SK-N-SH treated with all-trans-retinoic acid at 6 μM for 48 hours (cell line): ENCODE data around the gene GNB4.

Experiments used
- ARNTL ChIP-seq: fragments of 450-650 bp; formaldehyde crosslinking; IDR thresholded peaks from 2 replicates; pipeline ENCODE4 v1.5.0; 2020; ENCODE audit warnings: low read depth, mild to moderate bottlenecking, moderate library complexity, borderline replicate concordance
- BACH2 ChIP-seq: fragments of 250-450 bp; sonication (Bioruptor Pico); IDR thresholded peaks from 2 replicates; pipeline ENCODE4 v1.9.0; 2021; ENCODE audit warnings: mild to moderate bottlenecking, borderline replicate concordance
- CREB5 ChIP-seq: fragments of 250-450 bp; sonication (Bioruptor Pico); IDR thresholded peaks from 2 replicates; pipeline ENCODE4 v1.5.1; 2020; ENCODE audit warnings: low read depth, mild to moderate bottlenecking, moderate library complexity
- CSRNP3 ChIP-seq: fragments of 250-450 bp; sonication (Bioruptor Pico); IDR thresholded peaks from 2 replicates; pipeline ENCODE4 v1.5.1; 2021; ENCODE audit warnings: mild to moderate bottlenecking, moderate library complexity
- OSR1 ChIP-seq: fragments of 250-450 bp; sonication (Bioruptor Pico); IDR thresholded peaks from 2 replicates; pipeline ENCODE4 v1.8.0; 2022; ENCODE audit warnings: moderate library complexity, mild to moderate bottlenecking, inconsistent platforms
- PATZ1 ChIP-seq: fragments of 250-450 bp; sonication (Bioruptor Pico); IDR thresholded peaks from 2 replicates; pipeline ENCODE4 v1.8.0; 2020; ENCODE audit warnings: mild to moderate bottlenecking, moderate library complexity, borderline replicate concordance
- POU6F1 ChIP-seq: fragments of 250-450 bp; sonication (Bioruptor Pico); IDR thresholded peaks from 2 replicates; pipeline ENCODE4 v1.8.0; 2021; ENCODE audit warnings: low read depth, mild to moderate bottlenecking, moderate library complexity, borderline replicate concordance
- PPARA ChIP-seq: fragments of 250-450 bp; sonication (Bioruptor Pico); IDR thresholded peaks from 2 replicates; pipeline ENCODE4 v1.5.0; 2020; ENCODE audit warnings: mild to moderate bottlenecking, borderline replicate concordance
- RARB ChIP-seq: fragments of 250-450 bp; sonication (Bioruptor Pico); IDR thresholded peaks from 2 replicates; pipeline ENCODE4 v1.8.0; 2021; ENCODE audit warnings: mild to moderate bottlenecking, moderate library complexity
- SNAI2 ChIP-seq: fragments of 250-450 bp; sonication (Bioruptor Pico); IDR thresholded peaks from 2 replicates; pipeline ENCODE4 v1.5.0; 2020; ENCODE audit warnings: mild to moderate bottlenecking, moderate library complexity
- TCF4 ChIP-seq: fragments of 250-450 bp; sonication (Bioruptor Pico); IDR thresholded peaks from 2 replicates; pipeline ENCODE4 v1.8.0; 2021; ENCODE audit warnings: mild to moderate bottlenecking, moderate library complexity, borderline replicate concordance
- TOX ChIP-seq: fragments of 250-450 bp; sonication (Bioruptor Pico); IDR thresholded peaks from 2 replicates; pipeline ENCODE4 v1.8.0; 2021; ENCODE audit warnings: mild to moderate bottlenecking, moderate library complexity, borderline replicate concordance
- ZFP30 ChIP-seq: fragments of 450-650 bp; formaldehyde crosslinking; IDR thresholded peaks from 2 replicates; pipeline ENCODE4 v1.5.0; 2022; ENCODE audit warnings: mild to moderate bottlenecking, moderate library complexity

GRCh38 chr3:179436517-179436916, 14.8 kb downstream of the GNB4 start:
- TF ChIP-seq CSRNP3 (CRISPR knock-in tag), result no peak
- no peak for TF ChIP-seq OSR1 (CRISPR knock-in tag)
- no peak for TF ChIP-seq CREB5 (CRISPR knock-in tag)
- TF ChIP-seq PPARA (CRISPR knock-in tag), result no peak
- no peak for TF ChIP-seq TOX (CRISPR knock-in tag)
- TF ChIP-seq RARB (CRISPR knock-in tag), result no peak
- no peak for TF ChIP-seq PATZ1
- no peak for TF ChIP-seq TCF4 (CRISPR knock-in tag)
- TF ChIP-seq POU6F1, result no peak
- no peak for TF ChIP-seq SNAI2 (CRISPR knock-in tag)
- TF ChIP-seq BACH2 (CRISPR knock-in tag), result no peak
- TF ChIP-seq ARNTL (CRISPR knock-in tag), result no peak
- TF ChIP-seq ZFP30 (CRISPR knock-in tag), result no peak
